Thoracic aorta (tissue), 2 donors: Measurements from ENCODE around the gene TBC1D4. TPM values are rescaled to one million over a fixed set of nuclear protein-coding genes. Genes with fewer than 3 reads are reported as not detected.

Experiments
- ATAC-seq: fragments of 150-250 bp; one replicate; pipeline ENCODE4 v1.8.0; 2017; ENCODE audit warnings: low read depth; ENCODE audit not compliant: insufficient number of reproducible peaks, low FRiP score
- DNase-seq: peaks from one replicate; pipeline ENCODE4 v3.0.0-alpha.2; 2020; ENCODE audit warnings: low spot score
- H3K27ac ChIP-seq, 2 donors: fragments of 200-600 bp; sonication (generic); 1 replicate in 1 of 2; 2 replicates in 1 of 2; pipeline ENCODE4 v1.5.1; 2016; ENCODE audit warnings: mild to moderate bottlenecking in 2 of 2, moderate library complexity in 2 of 2
- H3K27me3 ChIP-seq: fragments of 200-600 bp; sonication (generic); replicated peaks from 2 replicates; pipeline ENCODE4 v1.6.0; 2016; ENCODE audit warnings: mild to moderate bottlenecking; ENCODE audit not compliant: insufficient read depth
- H3K36me3 ChIP-seq: fragments of 200-600 bp; sonication (generic); one replicate; pipeline ENCODE4 v1.5.1; 2016
- H3K4me1 ChIP-seq, 2 donors: fragments of 200-600 bp; sonication (generic); 1 replicate in 1 of 2; 2 replicates in 1 of 2; pipeline versions ENCODE4 v1.5.1 to v1.6.0; 2016; ENCODE audit warnings: low read depth in 2 of 2, mild to moderate bottlenecking in 1 of 2; ENCODE audit not compliant: control insufficient read depth in 1 of 2
- H3K4me3 ChIP-seq: fragments of 200-600 bp; sonication (generic); 2 replicates; pipeline ENCODE4 v1.5.1; 2016; ENCODE audit warnings: mild to moderate bottlenecking
- H3K9me3 ChIP-seq: fragments of 200-600 bp; sonication (generic); 2 replicates; pipeline ENCODE4 v1.5.1; 2016
- total RNA-seq, 2 donors: library from RNA; depleted of rRNA; stranded (reverse); fragments of >200 nt; gene quantifications; one replicate each; pipeline versions ENCODE4 v1.1.0 to v1.2.3, GENCODE V29; 2016
- TF ChIP-seq, protein P1 (sequence below): fragments of 200-600 bp; sonication (generic); IDR thresholded peaks from one replicate; pipeline ENCODE4 v1.5.1; 2019; ENCODE audit warnings: antibody characterized with exemption

TBC1D4 gene
- total RNA-seq, 2 donors from 2014 or later: 15.8 to 20.3 TPM

DNA sequence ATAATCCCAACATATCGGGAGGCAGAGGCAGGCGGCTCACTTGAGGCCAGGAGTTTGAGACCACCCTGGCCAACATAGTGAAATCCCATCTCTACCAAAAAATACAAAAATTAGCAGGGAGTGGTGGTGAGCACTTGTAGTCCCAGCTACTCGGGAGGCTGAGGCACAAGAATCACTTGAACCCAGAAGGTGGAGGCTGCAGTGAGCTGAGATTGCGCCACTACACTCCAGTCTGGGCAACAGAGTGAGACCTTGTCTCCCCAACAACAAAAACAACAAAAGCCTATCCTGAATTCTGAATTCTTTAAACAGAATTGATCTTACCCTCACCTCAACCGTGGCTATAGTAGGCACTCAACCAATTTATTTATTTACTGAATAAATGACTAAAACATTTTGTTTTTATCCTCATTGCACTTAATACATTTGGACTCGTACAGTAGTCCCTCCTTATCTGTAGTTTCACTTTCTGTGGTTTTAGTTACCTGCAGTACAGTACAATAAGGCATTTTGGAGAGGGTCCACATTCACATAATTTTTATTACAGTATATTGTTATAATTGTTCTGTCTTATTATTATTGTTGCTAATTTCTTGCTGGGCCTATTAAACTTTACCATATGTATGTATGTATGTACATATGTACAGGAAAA lies 98.8 kb downstream of the TBC1D4 start:
- ATAC-seq (no peak), DNase-seq (no peak)
- no peak overlapping the region for H3K27ac ChIP-seq
- TF ChIP-seq, protein P1, sequence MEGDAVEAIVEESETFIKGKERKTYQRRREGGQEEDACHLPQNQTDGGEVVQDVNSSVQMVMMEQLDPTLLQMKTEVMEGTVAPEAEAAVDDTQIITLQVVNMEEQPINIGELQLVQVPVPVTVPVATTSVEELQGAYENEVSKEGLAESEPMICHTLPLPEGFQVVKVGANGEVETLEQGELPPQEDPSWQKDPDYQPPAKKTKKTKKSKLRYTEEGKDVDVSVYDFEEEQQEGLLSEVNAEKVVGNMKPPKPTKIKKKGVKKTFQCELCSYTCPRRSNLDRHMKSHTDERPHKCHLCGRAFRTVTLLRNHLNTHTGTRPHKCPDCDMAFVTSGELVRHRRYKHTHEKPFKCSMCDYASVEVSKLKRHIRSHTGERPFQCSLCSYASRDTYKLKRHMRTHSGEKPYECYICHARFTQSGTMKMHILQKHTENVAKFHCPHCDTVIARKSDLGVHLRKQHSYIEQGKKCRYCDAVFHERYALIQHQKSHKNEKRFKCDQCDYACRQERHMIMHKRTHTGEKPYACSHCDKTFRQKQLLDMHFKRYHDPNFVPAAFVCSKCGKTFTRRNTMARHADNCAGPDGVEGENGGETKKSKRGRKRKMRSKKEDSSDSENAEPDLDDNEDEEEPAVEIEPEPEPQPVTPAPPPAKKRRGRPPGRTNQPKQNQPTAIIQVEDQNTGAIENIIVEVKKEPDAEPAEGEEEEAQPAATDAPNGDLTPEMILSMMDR: no peak
- H3K4me3 ChIP-seq: no peak overlapping the region
- H3K36me3 ChIP-seq: no peaks in the 10 kb centered on the region
- no peaks in the 10 kb centered on the region for H3K27me3 ChIP-seq
- H3K9me3 ChIP-seq: no peaks in the 10 kb centered on the region
- H3K4me1 ChIP-seq: no peaks in the 10 kb centered on the region

DNA sequence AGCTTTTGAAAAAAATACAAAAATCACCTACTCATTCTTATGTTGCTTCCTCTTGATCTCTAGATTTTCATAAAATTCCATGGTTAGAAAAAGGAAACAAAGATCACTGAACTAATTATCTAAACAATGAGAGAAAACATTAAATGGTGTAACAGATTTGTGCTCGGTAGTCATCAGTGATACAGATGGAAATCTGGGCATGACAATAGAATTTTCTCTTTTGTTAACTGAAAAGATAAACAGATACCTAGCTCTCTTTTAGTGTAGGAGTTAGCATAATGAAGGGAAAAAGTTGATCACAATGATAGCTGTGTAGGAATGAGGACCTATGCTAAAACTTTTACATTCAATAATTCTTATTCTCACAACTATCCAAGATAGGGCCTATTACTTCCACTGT lies 103.7 kb downstream of the TBC1D4 start:
- Histone ChIP-seq H3K4me1 (no peaks in the 10 kb centered on the region), H3K9me3 (no peaks in the 10 kb centered on the region), H3K36me3 (no peaks in the 10 kb centered on the region), H3K4me3 (no peak overlapping the region), H3K27me3 (no peaks in the 10 kb centered on the region), H3K27ac (no peak overlapping the region)
- DNase-seq (no peak), ATAC-seq (no peak)
- TF ChIP-seq, protein P1: no peak

DNA sequence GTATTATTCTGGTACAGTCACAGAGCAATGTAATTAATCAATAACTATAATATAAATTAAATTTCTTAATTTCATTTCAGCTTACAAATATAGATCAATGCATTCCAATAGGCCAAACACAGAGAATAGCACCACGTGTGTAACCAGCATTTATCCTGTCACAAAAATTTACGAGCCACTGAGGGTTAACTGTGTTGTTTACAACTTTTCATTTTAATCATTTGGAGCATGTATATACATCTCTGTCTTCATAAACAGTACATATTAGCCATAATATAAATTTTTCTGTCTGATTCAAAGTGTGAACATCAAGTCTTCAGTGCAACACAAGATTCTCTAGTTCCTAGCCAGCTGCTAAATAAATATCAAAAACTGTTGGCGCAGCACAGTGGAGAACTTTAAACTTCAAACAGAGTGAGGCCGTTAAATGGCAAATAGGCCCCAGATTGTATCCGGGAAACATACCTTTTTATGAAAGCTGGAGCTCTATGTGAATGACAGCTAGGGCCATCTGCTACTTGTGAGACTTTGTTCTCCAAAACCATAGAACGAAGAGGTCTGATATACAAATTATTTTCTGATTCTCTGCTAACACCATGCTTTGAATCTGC lies 105.1 kb downstream of the TBC1D4 start:
- H3K9me3 ChIP-seq: no peaks in the 10 kb centered on the region
- ATAC-seq (no peak), DNase-seq (no peak)
- H3K4me3 ChIP-seq: no peak overlapping the region
- H3K4me1 ChIP-seq: no peaks in the 10 kb centered on the region
- no peaks in the 10 kb centered on the region for H3K36me3 ChIP-seq
- no peak overlapping the region for H3K27ac ChIP-seq
- no peaks in the 10 kb centered on the region for H3K27me3 ChIP-seq
- TF ChIP-seq, protein P1: no peak

DNA sequence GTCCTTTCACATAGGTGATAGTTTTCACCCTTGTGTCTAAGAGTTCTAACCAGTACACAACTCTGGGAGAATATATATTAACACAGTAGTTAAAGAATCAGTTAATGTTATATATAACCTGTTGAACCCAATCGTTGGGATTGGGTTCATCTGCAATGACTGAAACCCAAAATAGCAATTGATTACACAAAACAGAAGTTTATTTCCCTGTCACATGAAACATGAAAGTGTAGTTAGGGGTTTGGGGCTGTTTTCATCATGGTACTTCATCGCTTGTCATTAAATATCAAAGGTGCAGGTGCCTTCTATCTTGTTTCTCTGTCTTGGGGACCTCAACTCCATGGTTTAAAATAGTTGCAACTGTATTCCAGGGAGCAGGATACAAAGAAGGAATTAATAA lies 106.6 kb downstream of the TBC1D4 start:
- no peak overlapping the region for H3K27ac ChIP-seq
- TF ChIP-seq, protein P1: no peak
- no peaks in the 10 kb centered on the region for H3K36me3 ChIP-seq
- no peak for DNase-seq
- no peak overlapping the region for H3K4me3 ChIP-seq
- H3K4me1 ChIP-seq: no peaks in the 10 kb centered on the region
- H3K27me3 ChIP-seq: no peaks in the 10 kb centered on the region
- H3K9me3 ChIP-seq: no peaks in the 10 kb centered on the region
- ATAC-seq: no peak

DNA sequence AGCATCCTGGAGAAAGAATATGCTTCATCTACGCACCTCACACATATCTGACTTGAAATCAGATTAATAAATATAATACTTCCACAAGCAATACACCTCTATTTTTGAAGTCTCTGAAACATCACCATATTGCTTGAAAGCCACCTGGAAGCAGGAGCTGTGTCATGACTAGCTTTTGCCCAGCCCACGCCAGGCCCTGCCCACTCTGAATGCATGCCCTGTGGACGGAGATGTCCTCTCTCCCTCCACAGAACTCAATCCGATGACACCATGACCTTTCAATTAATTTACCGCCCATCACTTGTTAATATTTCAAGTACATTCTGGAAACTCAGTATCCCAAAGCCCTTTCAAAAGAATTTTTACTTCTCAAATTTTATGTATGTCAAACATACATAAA lies 108.0 kb downstream of the TBC1D4 start:
- no peak for ATAC-seq
- Histone ChIP-seq H3K9me3 (no peaks in the 10 kb centered on the region), H3K4me3 (no peak overlapping the region), H3K27ac (no peak overlapping the region), H3K27me3 (no peaks in the 10 kb centered on the region), H3K36me3 (no peaks in the 10 kb centered on the region), H3K4me1 (peaks cover 0 to under 1% of the 10 kb centered on the region in 2 donors)
- TF ChIP-seq, protein P1: no peak
- no peak for DNase-seq
